ENCODE measurements around the gene CTNNA2. TPM values are rescaled to one million over a fixed set of nuclear protein-coding genes. Genes with fewer than 3 reads are reported as not detected.

Gene CTNNA2
- polyA plus RNA-seq, 1 of the 3 experiments (the other 2 are of a cell fraction) = 0.30 TPM

- TF ChIP-seq REST (IDR thresholded peaks at IDR 0.05; ENCODE audit: low read depth, low read length) (no peak), IRF3 (IDR thresholded peaks at IDR 0.05; ENCODE audit: low read depth, low read length) (no peak), NFIC (IDR thresholded peaks at IDR 0.05; ENCODE audit: borderline replicate concordance) (peak; percentile 25; the same call in 1 of the 2 replicates), POLR2AphosphoS5 (IDR thresholded peaks at IDR 0.05; ENCODE audit: low read depth, low read length) (no peak)
Measured at GRCh38 chr2:80102026-80102425, 589.2 kb downstream of the CTNNA2 start (continued).

- no peak overlapping the region for H3K9ac ChIP-seq
- 51% methylated on average over 7 of the region's 7 CpGs for WGBS (ENCODE audit: low lambda C conversion rate)
- no peaks in the 10 kb centered on the region; the same call in 1 of the 2 replicates for H3K27me3 ChIP-seq (ENCODE audit: insufficient read depth)
- peaks cover 0 to 8% of the 10 kb centered on the region in 2 experiments; a peak in 2 of 4 replicates for H3K4me1 ChIP-seq (ENCODE audit: control insufficient read depth in 1 of 2, insufficient read depth in 2 of 2, low read depth in 1 of 2, low read length in 1 of 2)
- no peaks in the 10 kb centered on the region for H3K9me2 ChIP-seq
- H3K4me2 ChIP-seq = no peak overlapping the region
- no peaks in the 10 kb centered on the region for H3F3A ChIP-seq (replicated peaks; ENCODE audit: insufficient read depth)
- H3K4me3 ChIP-seq (ENCODE audit: low read depth in 2 of 2, low read length in 1 of 2) = no peak overlapping the region
- ChIA-PET CTCF (interaction anchor here (1.3 kb wide), 1 partner anchor 10 kb away, joined by 4 read pairs; no protein-coding TSS in a partner anchor), POLR2A (no interaction called here)
- no peaks in the 10 kb centered on the region for H3K36me3 ChIP-seq (replicated peaks in 1 of 2; ENCODE audit: control insufficient read depth in 1 of 2, insufficient read depth in 2 of 2, low read length in 1 of 2)
- no peaks in the 10 kb centered on the region for H3K79me2 ChIP-seq (ENCODE audit: insufficient read depth)
- H4K20me1 ChIP-seq (ENCODE audit: insufficient read depth) = no peaks in the 10 kb centered on the region
- no peak overlapping the region for H2AFZ ChIP-seq (ENCODE audit: low read depth)
- no peak for DNase-seq
- H3K27ac ChIP-seq (ENCODE audit: low read depth in 2 of 2, low read length in 1 of 2) = no peak overlapping the region
- no peaks in the 10 kb centered on the region for H3K9me3 ChIP-seq
- TF ChIP-seq USF1 (IDR thresholded peaks at IDR 0.05; ENCODE audit: borderline replicate concordance, low read depth) (no peak), TAF1 (IDR thresholded peaks at IDR 0.05; ENCODE audit: borderline replicate concordance, low read depth, low read length) (no peak), MXI1 (IDR thresholded peaks at IDR 0.05; ENCODE audit: low read depth, low read length) (no peak), RAD21 (IDR thresholded peaks at IDR 0.05; ENCODE audit: low read length) (no peak), USF2 (IDR thresholded peaks at IDR 0.05; ENCODE audit: borderline replicate concordance, low read depth, low read length) (no peak), RCOR1 (IDR thresholded peaks at IDR 0.05; ENCODE audit: low read length) (no peak), SMC3 (IDR thresholded peaks at IDR 0.05; ENCODE audit: low read depth, low read length) (no peak), POLR2AphosphoS5 (IDR thresholded peaks at IDR 0.05; ENCODE audit: low read depth, low read length) (no peak)
Measured at GRCh38 chr2:80105015-80105640, 592.3 kb downstream of the CTNNA2 start.

All from SK-N-SH (cell line).